GM21447 (cell line): ENCODE data around the gene LRRC8E.
"Not testable (repeated sequence)": the region's sequence is repeated elsewhere in the genome, so short reads cannot be mapped to it uniquely, and the experiment has no call there.

Experiments used
- ATAC-seq: cut with Tn5 transposase; IDR thresholded peaks from one replicate; pipeline ENCODE4 v1.9.1; 2021; ENCODE audit not compliant: unreplicated experiment

Gene LRRC8E

DNA sequence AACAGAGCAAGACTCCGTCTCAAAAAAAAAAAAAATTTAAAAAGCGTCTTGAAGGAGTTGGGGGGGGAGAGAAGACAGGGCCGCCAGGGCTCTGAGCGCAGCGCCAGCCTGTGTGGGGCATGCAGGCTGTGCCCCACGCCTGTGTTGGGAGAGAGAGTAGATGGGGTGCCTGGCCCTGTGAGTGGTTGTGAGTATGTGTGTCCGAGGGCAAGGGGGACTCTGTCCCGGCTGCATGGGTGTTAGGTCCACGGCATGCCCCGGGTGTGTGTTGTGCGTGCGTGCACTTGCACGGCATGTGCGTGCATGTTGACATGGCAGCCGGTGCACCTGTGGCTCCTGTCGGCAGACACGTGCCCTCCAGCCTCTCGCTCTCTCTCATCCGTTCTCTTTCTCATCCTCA lies 18.8 kb downstream of the LRRC8E start:
- ATAC-seq: no peak

DNA sequence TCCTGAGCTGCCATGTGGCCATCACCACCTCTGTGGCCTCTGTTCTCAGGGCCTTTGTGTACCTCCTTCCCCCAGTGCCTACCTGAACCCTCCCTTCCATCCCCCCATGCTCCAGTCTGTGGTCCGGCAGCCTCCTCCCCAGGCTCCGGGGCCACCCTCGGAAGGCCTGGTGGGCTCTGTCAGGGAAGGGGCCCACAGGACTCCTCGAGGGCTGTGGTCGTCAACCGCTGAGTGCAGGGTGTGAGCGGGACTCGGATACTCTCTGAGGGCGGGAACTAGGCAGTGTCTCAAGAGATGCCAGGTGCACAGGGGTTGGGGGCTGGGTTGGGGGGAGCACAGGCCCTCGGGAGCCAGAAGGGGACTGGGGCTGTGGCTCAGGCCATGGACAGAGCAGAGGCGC lies 19.2 kb downstream of the LRRC8E start:
- ATAC-seq: no peak

DNA sequence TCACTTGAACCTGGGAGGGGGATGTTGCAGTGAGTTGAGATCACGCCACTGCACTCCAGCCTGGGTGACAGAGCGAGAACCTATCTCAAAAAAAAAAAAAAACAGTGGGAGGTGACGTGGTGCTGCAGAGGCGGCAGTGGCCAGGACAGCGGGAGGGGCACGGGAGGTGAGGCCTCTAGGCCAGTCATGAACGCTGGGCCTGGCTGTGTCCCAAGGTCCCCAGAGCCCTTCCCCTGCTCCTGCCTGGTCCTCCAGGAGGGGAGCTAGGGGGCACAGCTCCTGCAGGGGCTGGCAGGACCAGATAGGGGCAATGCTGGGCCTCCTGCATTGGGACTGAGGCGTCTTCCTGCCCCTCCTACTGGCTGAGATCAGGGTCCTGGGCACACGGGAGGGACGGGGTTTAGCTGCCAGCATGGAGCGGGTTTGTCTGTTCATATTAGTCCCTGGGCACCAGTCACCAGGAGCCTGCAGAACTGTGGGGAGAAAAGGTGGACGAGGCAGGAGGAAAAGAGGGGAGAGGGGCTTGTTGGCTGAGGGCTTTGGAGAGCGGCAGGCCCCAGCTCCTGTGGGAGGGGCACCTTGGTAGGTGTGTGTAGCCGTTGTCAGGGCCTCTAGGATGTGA lies 19.9 kb downstream of the LRRC8E start:
- ATAC-seq: no peak

DNA sequence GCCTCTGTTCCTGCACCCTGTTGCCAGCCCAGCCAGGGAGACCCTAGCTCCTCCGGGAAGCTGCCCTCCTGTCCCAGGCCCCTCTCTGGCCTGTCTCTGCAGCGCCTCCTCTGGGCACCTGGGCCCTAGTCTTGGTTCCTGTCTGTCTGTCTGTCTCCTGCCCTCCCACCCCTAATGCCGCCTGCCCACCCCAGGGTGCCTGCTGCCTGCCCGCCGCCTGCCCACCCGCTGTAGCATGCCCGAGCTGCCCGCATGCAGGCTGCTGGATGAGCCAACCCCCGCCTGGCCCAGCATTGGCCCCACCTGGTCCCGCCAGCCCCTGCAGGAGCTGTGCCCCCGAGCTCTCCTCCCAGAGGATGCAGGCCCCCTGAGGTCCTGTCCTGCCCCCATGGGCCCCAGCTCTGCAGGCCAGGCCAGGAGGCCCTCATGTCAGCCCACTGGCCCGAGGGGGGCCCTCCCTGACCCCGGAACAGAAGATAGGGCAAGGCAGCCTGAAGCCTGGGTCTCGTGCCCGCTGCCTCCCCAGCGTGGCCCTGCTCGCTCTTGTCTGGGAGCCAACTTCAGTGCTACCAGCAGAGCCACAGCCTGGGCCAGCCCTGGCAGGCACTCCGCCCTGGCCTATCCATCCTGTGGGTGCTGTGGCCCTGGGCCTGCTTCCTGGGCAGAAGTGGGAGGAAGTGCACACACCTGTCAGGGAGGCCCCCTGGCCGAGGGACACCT lies 20.6 kb downstream of the LRRC8E start:
- no peak for ATAC-seq

DNA sequence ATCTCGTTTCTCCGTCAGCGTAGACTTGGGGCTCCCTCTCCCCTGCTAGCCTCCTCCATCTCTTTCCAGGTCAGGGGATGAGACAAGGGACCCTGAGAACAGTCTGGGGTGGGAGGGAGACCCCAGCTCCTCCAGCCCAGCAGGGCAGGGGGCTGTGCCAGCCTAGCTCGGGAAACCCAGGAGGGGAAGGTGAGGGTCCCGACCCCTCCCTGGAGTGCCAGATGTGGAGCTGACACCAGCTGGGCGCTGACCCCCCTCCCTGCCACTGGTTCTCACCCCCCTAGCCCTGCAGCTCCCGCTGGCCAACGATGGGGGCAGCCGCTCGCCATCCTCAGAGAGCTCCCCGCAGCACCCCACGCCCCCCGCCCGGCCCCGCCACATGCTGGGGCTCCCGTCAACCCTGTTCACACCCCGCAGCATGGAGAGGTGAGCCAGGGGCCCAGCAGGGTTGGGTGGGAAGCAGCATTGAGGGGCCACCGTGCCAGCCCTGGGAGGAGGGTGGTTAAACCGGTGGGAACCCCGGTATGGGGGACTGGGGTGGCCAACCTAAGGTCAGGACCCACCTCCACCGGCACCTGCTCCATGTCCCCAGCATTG lies 21.3 kb downstream of the LRRC8E start:
- no peak for ATAC-seq

DNA sequence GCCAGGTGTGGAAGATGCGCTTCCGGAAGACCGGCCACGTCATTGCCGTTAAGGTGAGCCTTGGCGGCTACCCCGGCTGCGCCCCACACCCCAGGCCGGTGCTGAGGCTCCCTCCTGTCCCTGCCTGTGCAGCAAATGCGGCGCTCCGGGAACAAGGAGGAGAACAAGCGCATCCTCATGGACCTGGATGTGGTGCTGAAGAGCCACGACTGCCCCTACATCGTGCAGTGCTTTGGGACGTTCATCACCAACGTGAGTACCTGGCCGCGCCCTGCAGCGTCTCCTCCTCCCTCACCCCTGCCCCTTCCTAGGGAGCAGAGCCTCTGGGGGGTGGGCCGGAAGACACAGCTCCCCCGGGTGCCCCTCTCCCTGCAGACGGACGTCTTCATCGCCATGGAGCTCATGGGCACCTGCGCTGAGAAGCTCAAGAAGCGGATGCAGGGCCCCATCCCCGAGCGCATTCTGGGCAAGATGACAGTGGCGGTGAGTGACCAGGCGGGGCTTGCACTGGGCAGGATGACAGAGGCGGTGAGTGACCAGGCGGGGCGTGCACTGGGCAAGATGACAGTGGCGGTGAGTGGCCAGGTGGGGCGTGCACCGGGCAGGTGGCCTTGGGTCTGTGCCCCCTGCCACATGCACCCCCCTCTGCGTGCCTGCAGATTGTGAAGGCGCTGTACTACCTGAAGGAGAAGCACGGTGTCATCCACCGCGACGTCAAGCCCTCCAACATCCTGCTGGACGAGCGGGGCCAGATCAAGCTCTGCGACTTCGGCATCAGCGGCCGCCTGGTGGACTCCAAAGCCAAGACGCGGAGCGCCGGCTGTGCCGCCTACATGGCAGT lies 22.2 kb downstream of the LRRC8E start:
- no peak for ATAC-seq

DNA sequence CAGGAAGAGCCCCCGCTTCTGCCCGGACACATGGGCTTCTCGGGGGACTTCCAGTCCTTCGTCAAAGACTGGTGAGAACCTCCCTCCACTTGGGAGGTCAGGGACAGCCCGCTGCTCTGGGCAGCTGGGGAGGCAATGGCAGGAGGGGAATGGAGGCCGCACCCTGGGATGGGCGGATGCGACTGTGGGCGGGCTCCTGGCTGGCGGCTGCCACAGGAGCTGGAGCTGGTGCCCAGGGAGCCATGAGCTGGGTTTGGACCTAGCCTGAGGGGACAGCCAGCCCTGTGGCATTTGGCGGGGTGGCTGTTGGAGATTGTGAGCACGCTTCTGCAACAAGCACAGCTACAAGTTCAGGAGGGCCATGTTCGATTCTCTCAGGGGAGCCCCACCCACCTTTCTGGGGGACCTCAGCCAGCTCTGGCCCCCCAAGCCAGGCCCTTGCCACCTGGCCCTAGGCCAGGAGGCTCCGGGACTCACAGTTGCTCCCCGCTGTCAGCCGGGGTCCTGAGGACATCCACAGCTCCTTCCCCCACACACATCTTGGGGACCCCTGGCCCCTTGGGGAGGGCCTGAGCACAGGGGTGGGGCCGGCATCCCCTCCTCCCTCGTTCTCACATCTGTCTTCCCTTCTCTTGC lies 23.3 kb downstream of the LRRC8E start:
- ATAC-seq: no peak

DNA sequence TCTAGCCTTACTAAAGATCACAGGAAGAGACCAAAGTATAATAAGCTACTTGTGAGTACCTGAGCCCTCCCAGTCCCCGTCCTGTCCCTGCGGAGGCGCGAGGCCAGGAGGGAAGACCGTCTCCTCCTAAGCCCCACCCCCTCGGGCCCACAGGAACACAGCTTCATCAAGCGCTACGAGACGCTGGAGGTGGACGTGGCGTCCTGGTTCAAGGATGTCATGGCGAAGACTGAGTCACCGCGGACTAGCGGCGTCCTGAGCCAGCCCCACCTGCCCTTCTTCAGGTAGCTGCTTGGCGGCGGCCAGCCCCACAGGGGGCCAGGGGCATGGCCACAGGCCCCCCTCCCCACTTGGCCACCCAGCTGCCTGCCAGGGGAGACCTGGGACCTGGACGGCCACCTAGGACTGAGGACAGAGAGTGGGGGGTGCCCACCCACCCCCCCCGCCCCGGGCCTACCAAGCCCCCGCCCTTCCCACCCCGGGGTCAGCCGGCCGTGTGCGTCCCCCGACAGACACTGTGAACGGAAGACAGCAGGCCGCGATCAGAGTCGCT lies 23.9 kb downstream of the LRRC8E start:
- ATAC-seq: no peak

DNA sequence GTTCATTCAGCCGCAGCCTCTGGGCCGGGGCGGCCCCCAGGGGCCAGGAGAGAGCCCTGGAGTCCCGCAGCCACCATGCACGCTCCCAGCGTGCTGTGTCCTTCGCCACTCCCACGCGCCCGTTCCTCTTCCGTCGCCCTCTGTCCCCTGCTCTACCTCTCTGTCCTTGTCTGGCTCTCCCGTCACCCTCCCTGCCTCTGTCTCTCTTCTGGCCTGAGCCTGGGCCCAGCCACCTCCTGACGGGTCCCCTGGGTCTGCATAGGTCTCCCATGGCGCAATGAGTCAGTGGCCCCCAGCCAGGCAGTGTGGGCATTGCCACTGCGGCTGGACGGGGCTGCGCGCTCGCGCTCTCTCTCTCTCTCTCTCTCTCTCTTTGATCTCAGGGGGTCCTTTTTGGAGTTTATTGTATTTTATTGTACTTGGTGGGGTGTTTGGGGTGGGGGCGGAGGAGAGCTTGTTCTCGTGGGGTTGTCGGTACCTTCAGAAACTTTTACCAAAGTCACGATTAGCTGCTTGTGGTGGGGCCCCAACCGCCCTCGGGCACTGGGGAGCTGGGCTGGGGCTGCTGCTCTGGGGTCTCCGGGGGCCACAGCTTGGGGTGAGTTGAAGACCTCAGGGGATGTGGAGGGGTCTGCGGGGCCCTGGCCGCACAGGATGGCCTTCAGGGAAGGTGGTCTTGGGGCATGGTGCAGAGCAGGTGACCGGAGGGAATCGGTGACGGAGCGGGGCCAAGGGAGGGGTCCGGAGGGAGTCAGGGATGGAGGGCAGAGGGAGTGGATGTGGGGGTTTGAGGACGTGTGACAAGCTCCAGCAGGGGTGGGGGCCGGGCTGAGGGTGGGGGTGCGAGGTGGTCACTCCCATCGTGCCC lies 24.6 kb downstream of the LRRC8E start:
- ATAC-seq: no peak

DNA sequence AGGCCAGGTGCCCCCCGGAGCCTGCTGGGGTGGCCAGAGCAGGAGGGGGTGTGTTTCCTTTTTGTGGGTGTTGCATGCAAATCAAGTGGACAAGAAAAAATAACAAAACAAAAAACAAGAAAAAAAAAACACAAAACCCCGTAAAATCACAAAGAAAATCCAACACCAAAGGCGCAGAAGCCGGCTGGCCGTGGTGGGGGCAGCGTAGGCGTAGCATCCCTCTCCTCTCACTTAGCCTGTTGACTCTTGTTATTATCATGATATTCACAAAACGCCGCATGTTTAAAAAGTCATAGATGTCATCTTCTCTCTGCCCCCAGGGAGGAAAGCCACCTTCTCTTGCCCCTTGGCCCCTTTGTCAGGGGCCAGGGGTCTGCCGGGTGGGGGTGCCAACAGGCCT lies 25.3 kb downstream of the LRRC8E start:
- no peak for ATAC-seq

DNA sequence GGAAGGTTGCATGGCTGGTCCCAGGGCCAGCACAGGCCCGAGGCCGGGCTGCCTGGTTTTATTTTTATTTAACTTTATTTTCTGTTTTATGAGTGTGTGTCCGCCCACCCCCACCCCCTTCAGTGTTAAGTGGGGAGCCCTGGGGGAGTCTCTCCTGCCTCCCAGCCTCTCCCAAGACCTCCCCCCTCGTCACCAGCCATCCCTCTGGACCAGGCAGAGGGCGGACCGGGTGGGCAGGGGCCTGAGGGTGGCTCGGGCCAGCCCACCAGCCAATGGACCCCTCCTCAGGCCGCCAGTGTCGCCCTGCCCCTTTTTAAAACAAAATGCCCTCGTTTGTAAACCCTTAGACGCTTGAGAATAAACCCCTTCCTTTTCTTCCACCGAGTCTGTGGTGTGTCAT lies 25.8 kb downstream of the LRRC8E start:
- ATAC-seq: no peak

DNA sequence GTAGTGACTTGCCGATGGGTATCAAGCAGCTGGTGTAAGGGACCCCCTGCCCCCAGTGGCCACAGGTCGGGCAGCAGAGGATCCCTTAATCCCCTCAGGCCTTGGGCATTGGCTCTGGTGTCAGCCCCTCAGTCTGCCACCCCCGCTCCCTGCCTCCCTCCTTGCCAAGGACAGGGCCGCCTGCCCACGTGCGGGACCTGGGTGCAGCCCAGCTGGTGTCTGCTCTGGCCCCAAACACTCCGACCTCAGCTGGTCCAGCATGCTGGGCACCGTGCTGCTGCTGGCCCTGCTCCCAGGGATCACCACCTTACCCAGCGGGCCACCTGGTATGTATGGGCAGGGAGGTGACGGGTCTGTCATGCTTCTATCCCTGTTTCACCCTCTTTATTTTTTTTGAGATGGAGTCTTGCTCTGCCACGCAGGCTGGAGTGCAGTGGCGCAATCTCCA lies 26.3 kb downstream of the LRRC8E start, which contains the start of gene TGFBR3L:
TGFBR3L (plus strand) TSS at position 233 of the 448 bp plus-strand sequence.
- no peak for ATAC-seq

DNA sequence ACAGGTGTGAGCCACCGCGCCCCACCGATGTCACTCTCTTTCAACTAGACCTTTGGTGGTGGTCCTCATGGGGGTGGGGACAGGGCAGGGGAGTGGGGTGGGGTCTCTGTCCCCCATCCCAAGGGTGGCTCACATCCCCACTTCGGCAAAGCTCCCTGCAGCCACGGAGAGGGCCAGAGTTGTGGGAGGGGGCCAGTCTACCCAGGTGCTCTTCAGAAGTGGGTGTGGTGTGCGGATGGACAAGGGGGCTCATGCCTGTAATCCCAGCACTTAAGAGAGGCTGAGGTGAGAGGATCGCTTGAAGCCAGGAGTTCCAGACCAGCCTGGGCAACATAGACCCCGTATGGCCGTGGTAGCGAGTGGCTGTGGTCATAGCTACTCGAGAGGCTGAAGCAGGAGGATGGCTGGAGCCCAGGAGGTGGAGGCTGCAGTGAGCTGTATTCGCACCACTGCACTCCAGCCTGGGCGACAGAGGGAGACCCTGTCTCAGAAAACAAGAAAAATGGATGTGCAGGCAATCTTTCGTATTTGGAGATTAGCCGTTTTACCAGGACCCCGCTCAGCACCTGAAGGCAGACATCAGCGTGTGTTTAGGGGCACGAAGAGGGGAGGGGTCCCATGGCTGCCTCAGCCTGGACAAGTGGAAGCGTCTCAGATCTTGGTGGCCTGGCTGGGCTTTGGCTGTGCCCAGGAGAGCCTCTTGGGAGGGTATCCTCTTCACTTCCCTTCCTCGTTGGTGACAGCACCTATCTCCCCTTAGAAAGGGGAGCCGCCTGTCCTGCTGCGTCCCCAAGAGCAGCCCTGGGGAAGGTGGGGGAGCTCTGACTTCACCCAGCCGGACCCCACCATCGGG lies 27.2 kb downstream of the LRRC8E start:
- ATAC-seq: no peak

DNA sequence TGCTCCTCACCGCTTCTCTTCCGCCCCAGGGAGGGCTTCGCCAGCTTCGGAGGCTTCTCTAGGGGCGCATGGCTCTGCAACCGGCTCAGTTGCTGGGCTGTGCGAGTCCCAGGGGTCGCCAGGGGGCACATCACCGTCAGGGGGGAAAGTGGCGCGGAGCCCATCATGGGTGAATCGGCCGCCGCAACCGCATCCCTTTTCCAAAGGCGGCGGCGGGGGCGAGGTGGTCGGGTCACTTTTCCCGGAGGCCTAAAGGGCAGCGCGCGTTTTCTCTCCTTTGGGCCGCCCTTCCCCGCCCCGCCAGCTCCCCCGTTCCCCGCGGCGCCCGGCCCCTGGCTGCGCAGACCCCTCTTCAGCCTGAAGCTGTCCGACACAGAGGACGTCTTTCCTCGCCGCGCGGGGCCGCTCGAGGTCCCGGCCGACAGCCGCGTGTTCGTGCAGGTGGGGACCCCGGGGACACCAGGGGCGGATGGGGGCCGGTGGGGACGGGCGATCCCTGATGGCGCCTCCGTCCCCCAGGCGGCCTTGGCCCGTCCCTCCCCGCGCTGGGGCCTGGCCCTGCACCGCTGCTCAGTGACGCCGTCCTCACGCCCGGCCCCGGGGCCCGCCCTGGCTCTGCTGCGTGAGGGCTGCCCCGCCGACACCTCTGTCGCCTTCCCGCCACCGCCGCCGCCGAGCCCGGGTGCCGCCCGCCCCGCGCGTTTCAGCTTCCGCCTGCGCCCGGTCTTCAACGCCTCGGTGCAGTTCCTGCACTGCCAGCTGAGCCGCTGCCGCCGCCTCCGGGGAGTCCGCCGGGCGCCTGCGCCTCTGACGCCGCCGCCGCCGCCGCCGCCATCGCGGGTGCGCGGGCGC lies 28.0 kb downstream of the LRRC8E start:
- ATAC-seq: no peak

DNA sequence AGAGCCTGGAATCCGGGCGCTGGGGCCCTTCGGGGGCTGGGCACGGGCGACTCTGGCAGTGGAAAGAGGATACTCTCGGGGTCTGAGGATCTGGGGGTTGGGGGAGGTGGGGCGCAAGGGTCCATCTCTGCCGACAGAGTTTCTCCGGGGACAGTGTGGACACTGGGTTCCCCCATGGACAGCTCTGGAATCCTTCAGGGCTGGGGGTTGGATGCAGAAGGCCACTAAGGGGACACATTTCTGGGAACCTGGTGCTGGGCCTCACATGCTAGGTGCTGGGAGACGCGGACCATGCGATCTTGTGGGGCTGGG lies 28.6 kb downstream of the LRRC8E start:
- no peak for ATAC-seq

DNA sequence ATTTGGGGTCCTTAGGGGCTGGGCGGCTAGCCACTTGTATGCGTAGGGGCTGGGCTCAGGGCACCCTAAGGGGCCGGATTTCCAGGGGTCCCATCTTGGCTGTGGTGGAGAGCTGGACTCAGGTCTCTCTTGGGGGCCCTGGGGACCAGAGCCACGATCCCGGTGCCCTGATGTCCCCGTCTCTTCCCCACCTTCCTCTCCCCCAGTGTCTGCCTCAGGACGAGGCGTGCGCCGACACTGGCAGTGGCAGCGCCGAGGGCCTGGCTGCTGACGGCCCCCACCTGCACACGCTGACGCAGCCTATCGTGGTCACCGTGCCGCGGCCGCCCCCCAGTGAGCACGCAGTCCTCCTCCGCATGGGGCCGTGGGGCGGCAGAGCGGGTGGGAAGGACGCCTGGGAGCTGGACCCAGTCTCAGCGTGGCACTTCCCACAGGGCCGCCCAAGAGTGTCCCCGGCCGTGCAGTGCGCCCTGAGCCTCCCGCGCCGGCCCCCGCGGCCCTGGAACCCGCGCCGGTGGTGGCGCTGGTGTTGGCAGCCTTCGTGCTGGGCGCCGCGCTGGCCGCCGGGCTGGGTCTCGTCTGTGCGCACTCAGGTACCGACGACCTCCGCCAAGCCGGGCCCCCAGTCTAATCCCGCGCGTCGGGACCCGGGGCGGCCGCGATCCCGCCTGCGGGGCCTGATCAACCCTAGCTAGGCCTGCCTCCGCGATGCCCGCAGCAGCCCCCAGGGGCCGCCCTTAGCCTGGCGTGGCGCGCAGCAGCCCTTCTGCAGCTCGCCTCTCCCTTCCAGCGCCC lies 29.2 kb downstream of the LRRC8E start:
- ATAC-seq: no peak

DNA sequence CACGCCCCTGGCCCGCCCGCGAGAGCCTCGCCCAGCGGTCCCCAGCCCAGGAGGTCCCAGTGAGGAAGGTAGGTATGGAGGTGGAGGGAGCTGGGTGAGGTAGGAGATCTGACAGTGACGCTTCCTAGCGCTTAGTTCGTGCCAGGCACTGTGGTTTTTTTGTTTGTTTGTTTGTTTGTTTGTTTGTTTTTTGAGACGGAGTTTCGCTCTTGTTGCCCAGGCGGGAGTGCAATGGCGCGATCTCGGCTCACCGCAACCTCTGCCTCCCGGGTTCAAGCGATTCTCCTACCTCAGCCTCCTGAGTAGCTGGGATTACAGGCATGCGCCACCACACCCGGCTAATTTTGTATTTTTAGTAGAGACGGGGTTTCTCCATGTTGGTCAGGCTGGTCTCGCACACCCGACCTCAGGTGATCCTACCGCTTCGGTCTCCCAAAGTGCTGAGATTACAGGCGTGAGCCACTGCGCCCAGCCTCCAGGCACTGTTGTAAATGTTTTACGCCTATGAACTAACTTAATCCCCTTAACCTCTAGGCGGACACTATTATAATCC lies 29.8 kb downstream of the LRRC8E start:
- ATAC-seq: not testable (repeated sequence)
